CD4-positive, alpha-beta T cell treated with Interleukin-15 for 4 hours (primary cell): ENCODE results near the gene GSDME.
"Not testable (repeated sequence)": the region's sequence is repeated elsewhere in the genome, so short reads cannot be mapped to it uniquely, and the experiment has no call there.

Experiments
- DNase-seq: peaks from one replicate; pipeline ENCODE4 v3.0.0-alpha.2; 2020; ENCODE audit warnings: low spot score

The GSDME gene

GRCh38 chr7:24741679-24742505 lies 15.4 kb downstream of the GSDME start:
- DNase-seq = no peak

GRCh38 chr7:24740871-24741270 lies 16.4 kb downstream of the GSDME start:
- no peak for DNase-seq

- DNase-seq = no peak
These were observed 18.0 kb downstream of the GSDME start for GRCh38 chr7:24739306-24739705.

- no peak for DNase-seq
These were observed 18.7 kb downstream of the GSDME start for GRCh38 chr7:24738577-24738976.

GRCh38 chr7:24737281-24737680 lies 20.0 kb downstream of the GSDME start:
- DNase-seq = no peak

- not testable (repeated sequence) for DNase-seq
These were observed 21.7 kb downstream of the GSDME start for GRCh38 chr7:24735594-24735993.

GRCh38 chr7:24734306-24734705 lies 23.0 kb downstream of the GSDME start:
- DNase-seq = no peak

GRCh38 chr7:24733414-24734060 lies 23.7 kb downstream of the GSDME start:
- no peak for DNase-seq

GRCh38 chr7:24732646-24733413 lies 24.4 kb downstream of the GSDME start:
- DNase-seq = no peak

- DNase-seq = no peak
These were observed 26.0 kb downstream of the GSDME start for GRCh38 chr7:24731313-24731712.

- no peak for DNase-seq
These were observed 27.3 kb downstream of the GSDME start for GRCh38 chr7:24730018-24730369.

- no peak for DNase-seq
These were observed 27.8 kb downstream of the GSDME start for GRCh38 chr7:24729365-24730017.

GRCh38 chr7:24728503-24729364 lies 28.5 kb downstream of the GSDME start:
- DNase-seq = no peak

- DNase-seq = no peak
These were observed 29.2 kb downstream of the GSDME start for GRCh38 chr7:24728121-24728500.

GRCh38 chr7:24727154-24728120 lies 29.8 kb downstream of the GSDME start:
- no peak for DNase-seq

GRCh38 chr7:24725554-24726241 lies 31.6 kb downstream of the GSDME start:
- DNase-seq = no peak

- no peak for DNase-seq
These were observed 32.6 kb downstream of the GSDME start for GRCh38 chr7:24724451-24725190.

GRCh38 chr7:24723178-24723530 lies 34.1 kb downstream of the GSDME start:
- DNase-seq = no peak
